HG02938 (cell line): ENCODE results near the gene TMEM126A.
"Not testable (repeated sequence)": the region's sequence is repeated elsewhere in the genome, so short reads cannot be mapped to it uniquely, and the experiment has no call there.

Source experiments
- ATAC-seq: cut with Tn5 transposase; IDR thresholded peaks from one replicate; pipeline ENCODE4 v1.9.1; 2021; ENCODE audit warnings: mild to moderate bottlenecking, moderate library complexity; ENCODE audit not compliant: unreplicated experiment

Gene TMEM126A

DNA sequence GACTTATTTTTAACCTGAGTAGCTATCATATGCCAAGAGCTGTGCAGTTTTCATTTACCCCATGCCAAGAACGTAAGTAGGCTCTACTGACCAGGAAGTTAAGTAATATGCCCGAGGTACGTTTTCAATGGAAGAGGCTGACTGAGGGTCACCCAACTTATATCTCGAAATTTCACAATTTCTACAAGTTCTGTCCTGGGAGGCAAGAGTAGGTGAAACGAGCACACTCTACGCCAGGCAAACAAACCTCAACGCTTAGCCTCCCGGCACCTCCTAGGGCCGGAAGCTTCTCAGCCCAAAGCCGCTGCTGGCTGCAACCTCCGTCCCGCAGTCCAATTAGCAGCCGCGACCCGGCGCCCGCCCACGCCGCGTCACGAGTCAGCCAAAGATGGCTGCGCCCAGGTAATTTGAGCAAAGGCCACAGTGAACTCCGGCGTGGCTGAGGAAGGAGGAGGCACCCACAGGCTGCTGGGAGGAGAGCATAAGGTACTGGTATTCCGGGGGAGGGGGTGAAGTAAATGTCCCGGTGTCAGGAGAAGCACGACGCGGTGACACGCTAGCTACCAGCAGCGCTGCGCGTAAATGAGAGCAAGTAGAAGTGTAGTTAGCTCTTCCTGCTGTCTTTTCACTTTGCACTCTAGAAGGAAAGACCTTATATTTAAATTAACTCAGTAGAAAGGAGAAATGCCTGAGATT lies at the start of gene TMEM126A:
TMEM126A (plus strand) TSS at position 364 of the 696 bp plus-strand sequence. CDS start 2,289 bp downstream, outside the sequence.
- peak; percentile 99 for ATAC-seq

DNA sequence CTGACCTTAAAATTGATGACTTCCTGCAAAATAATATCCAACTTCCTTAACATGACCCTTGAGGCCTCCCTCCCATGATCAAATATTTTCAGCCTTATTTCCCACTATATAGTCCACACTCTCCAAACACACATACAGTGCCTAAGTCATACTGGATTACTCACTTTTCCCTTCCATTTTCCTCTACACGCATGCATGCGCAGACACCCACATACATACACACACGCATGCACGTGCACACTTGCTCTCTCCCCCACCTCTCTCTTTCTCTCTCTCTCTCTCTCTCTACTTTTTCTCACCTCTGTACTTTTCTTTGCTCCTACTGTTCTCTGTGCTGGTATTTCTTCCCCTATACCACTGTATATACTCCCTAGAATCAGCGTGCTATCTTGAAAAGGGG lies 48.7 kb upstream of the TMEM126A start:
- no peak for ATAC-seq

DNA sequence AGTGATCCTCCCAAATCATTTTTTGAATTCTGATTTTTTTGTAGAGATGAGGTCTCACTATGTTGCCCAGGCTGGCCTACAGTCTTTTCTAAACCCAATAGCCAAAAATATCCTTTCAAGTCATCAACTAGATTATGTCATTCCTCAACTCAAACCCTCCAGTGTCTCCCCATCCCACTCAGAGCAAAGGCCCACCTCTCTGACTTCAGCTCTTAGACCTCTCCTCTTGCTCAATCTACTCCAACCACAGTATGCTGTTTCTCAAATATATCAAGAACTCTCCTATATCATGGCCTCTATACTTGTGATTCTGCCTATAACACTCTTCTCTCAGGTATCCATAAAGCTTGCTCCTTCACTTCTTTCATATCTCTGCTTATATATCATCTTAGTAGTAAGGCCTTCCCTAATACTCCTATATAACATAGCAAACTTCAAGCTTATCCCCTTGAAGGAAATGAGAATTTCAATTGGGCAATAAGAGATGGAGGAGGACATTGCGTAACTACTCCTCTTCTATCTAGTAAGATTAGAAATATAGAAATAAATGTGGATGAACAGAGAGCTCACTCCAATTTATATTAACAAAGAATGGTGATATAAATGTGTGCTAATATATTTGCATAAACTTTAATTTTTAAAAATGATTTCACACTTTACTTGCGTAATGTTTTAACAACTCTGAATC lies 45.1 kb upstream of the TMEM126A start:
- no peak for ATAC-seq

DNA sequence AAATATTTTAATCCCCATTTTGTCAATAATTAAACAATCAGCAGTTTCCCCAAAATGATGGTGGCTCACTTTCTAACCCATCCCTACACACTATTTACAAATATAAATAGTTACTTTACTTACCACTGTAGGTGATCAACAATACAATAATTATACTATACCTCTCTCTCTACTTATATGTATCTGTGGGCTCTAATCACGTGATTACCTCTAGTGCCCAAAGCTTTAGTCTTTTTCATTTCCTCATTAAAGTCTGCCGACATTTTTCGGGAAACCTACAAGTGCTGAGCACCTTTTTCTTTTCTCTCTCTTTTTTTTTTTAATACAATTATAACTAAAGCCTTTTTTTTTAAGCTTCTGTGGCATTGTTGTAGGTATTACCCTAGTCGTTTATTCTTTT lies 44.5 kb upstream of the TMEM126A start:
- no peak for ATAC-seq

DNA sequence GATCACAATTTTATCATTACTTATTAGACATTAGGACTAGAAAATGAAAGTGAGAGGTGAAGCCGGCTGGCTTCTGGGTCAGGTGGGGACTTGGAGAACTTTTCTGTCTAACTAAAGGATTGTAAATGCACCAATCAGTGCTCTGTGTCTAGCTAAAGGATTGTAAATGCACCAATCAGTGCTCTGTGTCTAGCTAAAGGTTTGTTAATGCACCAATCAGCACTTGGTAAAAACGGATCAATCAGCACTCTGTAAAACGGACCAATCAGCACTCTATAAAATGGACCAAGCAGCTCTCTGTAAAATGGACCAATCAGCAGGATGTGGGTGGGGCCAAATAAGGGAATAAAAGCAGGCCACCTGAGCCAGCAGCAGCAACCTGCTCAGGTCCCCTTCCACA lies 41.5 kb upstream of the TMEM126A start:
- ATAC-seq, result not testable (repeated sequence)

DNA sequence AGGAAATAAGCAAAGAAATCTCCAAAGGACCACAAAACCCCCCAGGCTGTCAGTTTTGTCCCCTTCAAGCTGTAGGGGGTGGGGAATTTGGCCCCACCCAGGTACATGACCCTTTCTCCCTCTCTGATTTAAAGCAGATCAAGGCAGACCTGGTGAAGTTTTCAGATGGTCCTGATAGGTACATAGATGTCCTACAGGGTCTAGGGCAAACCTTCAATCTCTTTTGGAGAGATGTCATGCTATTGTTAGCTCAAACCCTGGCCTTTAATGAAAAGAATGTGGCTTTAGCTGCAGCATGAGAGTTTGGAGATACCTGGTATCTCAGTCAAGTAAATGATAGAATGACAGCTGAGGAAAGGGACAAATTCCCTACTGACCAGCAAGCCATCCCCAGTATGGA lies 39.1 kb upstream of the TMEM126A start:
- not testable (repeated sequence) for ATAC-seq

DNA sequence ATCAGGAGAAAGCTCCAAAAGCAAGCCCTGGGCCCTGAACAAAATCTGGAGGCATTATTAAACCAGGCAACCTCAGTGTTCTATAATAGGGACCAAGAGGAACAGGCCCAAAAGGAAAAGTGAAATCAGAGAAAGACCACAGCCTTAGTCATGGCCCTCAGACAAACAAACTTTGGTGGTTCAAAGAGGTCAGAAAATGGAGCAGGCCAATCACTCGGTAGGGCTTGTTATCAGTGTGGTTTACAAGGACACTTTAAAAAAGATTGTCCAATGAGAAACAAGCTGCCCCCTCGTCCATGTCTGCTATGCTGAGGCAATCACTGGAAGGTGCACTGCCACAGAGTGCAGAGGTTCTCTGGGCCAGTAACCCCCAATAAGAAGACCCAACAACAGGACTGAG lies 38.5 kb upstream of the TMEM126A start:
- ATAC-seq, result not testable (repeated sequence)

DNA sequence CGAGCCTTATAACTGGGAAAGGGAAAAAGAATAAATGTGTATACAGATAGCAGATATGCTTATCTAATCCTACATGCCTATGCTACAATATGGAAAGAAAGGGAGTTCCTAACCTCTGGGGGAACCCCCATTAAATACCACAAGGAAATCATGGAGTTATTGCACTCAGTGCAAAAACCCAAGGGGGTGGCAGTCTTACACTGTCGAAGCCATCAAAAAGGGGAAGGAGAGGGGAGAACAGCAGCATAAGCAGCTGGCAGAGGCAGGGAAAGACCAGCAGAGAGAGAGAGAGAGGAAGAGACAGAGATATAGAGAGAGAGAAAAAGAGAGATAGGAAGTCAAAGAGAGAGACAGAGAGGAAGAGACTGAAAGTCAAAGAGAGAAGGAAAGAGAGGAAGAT lies 36.1 kb upstream of the TMEM126A start:
- not testable (repeated sequence) for ATAC-seq

DNA sequence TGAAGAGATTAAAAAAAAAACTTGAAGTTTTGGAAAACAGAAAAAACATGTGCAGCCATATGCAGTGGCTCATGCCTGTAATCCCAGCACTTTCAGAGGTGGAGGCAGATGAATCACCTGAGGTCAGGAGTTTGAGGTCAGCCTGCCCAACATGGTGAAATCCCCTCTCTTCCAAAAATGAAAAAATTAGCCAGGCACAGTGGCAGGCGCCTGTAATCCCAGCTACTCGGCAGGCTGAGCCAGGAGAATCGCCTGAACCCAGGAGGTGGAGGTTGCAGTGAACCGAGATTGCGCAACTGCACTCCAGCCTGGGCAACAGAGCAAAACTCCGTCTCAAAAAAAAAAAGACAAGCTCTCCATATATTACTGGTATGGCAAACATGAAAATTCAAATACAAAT lies 28.3 kb upstream of the TMEM126A start:
- ATAC-seq, result no peak

DNA sequence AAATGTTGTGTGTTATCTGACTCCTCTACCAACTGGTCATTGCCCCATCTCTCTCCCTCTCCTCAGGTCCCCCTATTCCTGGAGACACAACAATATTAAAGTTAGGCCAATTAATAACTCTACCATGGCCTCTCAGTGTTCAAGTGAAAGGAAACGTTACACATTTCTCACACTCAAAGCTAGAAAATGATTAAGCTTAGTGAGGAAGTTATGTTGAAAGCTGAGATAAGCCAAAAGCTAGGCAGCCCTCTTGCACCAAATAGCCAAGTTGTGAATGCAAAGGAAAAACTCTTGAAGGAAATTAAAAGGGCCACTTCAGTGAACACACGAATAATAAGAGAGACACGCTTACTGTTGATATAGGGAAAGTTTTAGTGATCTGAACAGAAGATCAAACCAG lies 27.5 kb upstream of the TMEM126A start:
- no peak for ATAC-seq

DNA sequence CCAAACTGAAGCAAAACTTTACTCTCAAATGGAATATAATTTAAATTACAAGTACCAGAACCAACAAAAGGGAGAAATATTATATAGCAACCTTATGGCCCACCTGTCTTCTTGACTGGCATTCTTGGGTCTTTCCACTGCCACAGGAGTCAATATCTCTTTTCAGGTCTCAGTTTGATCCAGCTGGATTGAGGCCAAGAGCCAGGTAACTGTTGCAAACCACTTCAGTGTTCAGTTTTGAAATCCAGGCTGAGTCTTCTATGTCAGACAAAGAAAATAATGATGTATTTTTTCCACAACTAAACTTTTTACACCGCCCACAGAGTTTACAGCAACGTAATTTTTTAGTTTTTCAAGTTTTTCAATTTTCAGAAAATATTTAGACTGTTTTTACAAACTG lies 21.3 kb upstream of the TMEM126A start:
- ATAC-seq, result no peak

DNA sequence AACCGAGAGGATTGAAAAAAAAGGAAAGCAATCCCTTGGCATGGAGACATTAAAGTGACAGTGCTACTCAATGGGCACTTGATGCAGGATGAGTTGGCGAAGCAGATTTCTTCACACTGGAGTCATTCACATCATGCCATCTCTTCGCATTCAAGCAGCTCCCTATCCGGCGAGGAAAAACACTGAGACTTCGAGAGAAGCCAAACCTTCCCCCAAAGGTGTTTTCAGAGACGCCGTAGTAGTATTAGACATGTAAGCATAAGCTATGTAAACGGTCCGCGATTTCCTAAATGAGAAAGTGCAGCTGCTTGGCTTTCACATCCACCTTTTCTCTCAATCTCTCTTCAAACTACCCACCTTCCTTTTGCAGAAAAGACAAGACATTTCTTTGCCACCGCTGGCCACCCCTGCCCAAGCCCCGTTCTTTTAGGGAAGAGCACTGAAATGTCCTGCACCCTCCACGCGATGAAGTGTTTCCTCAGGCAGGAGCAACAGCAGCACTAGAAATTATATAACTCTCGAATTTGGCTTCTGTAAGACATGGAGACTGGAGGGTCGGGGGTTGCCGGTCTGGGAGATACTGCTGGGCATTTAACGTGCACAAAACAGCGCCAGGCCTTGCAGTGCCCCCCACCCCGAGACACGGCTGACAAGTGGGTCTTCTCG lies 20.3 kb upstream of the TMEM126A start, which contains the start of gene DLG2:
DLG2 (minus strand) TSS at position 13 of the 666 bp plus-strand sequence.
- ATAC-seq, result peak; percentile 0

DNA sequence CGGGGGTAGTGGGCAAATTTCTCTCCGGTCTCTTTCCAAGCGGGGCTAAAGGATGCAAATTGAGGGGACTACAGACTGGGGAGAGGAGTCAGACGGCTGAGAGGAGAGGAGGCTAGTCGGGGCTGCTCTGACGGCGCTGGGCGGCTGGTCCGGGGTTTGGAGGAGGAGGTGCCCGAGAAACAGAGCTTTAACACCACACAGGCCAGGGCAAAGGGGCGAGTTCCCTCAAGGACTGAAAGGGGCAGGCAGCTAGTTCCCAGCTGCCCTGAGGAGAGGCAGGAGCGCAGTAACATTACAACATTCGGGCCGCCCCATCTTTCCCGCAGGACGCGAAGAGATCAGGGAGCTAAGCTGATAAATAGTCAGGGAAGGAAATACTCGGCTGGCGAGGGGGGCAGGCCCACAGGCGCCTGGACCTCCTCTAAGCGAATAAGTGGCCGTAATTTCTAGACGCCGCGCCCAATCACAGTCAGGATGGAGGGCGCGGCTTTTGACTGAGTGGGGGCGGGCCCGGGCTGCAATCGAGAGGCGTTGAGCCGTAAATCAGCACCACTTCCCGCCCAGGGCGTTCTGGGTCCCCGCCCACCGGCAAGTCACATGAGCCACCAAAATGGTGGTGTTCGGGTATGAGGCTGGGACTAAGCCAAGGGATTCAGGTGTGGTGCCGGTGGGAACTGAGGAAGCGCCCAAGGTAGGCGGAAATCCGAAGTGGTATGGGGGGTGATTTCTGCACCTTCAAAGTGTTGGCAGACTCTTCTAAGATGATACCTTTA lies 19.6 kb upstream of the TMEM126A start, which contains the start of gene TMEM126B:
TMEM126B (plus strand) TSS at position 596 of the 773 bp plus-strand sequence; CDS start at position 611, 15 bp downstream.
- peak; percentile 99 for ATAC-seq

DNA sequence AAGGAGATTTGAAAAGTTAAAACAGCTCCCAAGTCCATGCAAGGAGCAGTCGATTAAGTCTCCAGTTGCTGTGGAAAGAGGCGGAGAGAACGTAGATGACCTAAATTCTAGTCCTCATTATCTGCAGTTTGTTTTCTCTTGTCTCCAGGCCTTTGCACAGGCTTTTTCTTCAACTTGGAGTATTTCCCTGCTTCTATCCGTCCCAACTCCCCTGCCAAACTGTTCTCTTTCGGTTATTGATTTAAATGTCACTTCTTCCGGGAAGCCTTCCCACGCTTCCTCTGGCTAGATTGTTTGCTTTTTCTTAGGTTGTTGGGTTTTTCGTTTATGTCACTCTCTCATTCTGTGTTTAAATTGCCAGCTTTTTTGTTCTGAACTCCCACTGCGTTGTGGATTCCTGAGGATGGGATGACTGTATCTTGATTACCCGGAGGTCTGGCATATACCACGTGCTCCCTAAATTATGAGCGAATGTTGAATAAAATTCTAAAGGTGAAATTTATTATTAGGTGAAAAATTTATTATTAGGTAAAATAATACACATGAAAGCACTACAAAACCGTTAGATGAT lies 18.9 kb upstream of the TMEM126A start:
- peak; percentile 10 for ATAC-seq

DNA sequence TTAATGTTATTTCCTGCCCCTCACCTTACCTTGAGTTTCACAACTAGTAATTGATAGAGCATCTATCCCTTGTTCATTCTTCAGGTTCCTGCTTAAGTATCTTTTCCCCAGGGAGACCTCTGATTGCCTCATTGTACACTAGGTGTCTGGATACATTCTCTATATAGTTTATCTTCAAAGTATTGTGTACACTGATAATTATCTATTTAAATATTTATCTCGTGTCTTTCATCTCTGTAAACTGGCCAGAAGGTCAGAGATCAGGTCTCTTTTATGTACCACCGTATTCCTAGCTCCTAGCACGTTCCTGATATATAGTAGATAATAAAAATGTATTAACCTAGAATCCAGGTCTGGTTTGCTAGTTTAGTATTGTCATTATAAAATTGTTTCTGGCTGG lies 13.0 kb upstream of the TMEM126A start:
- ATAC-seq, result no peak

DNA sequence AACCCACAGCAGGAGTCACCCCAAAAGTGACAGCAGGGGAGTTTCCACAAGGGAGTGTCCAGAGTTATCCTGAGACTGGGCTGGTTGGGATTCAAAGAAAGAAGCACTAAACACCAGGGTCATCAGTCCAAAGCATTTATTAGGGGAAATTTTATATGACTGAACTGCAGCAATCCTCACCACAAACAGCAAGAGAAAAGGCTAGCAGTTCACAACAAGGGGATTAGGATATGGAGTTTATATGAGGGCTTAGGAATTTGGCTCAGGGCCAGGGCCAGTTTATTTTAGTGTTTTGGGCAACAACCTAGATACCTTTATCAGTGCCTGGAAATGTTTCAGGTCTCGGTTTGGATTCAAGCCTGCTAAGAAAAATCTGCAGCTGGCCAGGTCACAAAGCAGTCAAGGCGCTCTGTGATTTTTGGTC lies 4.6 kb upstream of the TMEM126A start:
- ATAC-seq, result no peak

DNA sequence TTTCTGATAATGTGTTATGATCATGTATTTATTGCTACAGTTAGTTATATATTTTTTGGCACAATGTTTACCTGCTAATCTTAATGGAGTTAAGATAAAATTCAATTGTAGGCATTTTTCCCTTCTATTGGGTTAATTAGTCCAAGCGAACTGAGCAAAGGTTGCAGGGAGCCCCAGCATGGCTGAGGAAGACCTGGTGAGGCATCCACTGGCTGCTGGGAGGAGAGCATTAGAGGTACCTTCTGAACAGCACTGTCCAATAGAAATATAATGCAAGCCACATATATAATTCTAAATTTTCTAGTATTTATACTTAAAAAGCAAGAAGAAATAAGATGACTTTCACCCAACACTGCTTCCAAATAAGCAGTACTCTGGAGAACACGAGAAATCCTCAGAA lies 689 bp upstream of the TMEM126A start:
- peak; percentile 4 for ATAC-seq

DNA sequence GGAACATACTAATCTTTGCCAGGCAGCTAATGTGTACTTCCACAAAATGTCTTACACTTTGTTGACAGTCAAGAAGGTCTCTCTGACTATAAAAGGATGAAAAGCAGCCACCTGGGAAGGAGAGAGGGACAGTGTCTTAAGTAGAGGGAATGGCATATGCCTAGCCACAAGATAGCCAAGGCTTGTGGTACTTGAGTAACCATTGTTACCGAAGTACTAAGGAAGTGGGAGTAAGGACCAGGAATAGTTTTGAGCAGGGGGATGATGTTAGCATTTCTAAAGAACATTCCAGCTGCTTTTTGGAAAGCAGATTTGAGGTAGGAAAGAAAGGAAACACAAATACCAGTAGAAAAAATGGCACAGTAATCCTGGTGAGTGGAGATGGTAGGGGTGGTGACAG lies 3.4 kb downstream of the TMEM126A start:
- ATAC-seq, result no peak

DNA sequence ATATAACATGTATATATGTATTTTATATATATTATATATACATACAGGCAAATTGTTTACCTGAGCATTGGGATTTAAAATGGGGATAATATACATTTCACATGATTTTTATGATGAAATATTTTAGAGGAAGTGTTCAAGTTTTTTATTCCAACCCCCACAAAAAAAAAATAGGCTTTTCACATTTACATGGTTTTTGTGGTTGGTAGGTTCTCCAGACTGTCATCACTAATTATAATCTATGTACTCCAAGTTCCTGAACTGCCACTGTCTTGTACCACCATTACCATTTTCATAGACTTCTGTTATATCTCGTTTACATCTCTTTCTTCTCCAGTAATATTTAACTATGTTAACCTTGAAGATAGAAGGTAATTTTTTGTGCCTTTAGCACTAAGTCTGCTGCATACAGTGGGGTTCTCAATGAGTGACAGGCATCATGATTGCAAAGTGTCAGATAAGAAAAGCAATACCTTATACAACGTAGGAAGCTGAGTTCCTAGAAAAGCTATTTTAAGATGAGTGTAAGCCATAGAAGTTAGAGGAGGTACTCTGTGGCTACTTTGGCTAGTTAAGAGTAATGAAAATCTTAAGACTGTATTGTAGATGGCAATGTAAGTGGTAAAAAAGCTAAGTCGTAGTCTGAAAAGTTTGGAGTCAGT lies 5.2 kb downstream of the TMEM126A start:
- no peak for ATAC-seq

DNA sequence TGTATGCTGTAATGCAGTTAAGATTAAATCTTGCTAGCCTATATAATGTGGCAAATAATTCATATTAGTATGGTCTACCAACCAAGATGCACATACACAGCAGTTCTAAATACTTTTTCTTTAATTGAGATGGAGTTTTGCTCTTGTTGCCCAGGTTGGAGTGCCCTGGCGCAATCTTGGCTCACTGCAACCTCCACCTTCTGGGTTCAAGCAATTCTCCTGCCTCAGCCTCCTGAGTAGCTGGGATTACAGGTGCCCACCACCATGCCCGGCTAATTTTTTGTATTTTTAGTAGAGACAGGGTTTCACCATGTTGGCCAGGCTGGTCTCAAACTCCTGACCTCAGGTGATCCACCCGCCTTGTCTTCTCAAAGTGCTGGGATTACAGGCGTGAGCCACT lies 6.6 kb downstream of the TMEM126A start:
- ATAC-seq, result not testable (repeated sequence)
